ENCODE results near the gene PPP3CA.

The PPP3CA gene

DNA sequence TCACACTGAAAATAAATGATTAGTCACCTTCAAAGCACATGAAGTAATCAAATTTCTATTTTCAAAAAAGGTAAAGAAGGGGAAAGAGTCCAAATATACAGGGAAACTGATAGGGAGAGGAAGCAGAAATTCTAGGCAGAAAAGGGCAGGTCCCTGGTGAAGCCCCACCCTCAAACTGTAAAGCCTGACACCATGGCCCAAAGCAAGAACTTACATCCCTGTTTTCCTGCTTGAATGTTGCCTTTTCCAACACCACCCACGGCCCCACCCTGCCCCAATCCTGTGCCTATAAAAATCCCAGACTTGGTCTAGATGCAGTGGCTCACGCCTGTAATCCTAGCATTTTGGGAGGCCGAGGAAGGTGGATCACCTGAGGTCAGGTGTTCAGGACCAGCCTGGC is 361.8 kb downstream of the PPP3CA start:
- DNase-seq, result no peak

- no peak for DNase-seq
Measured at GRCh38 chr4:100984901-100985300, 362.4 kb downstream of the PPP3CA start.

DNA sequence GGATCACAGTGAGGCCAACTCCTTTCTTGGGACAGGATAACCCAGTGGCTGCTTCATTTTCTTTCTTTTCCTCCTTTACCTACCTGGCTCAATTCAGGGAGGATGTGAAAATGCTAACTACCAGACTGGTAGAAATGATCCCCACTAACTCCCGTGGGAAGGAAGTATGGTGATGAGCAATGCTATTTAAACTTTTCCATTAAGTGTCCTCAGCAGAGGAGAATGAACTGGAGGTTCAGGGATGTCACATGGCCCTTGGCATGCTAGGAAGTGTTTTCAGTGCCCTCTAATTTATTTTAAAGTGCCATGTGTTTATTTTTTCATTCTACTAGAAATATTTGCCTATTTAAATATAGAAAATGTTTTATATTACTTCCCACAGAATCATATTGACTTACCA is 363.9 kb downstream of the PPP3CA start:
- no peak for DNase-seq

DNA sequence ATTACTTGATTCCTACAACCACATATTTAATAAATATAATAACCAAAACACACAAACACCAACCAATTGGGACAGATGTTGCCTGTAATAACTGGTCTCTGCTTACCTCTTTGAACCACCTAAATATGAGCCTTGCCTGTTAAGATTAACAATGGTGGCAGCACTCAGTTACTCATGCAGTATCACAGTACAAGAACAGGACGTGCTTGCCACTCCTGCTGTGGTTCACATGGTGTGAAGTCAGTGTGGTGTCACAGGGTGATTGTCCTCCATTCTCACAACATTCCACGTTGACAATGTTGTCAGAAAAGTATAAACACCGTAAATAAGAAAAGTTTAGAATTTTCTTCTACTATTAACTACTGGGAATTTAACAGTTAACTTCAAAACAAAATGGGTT is 365.0 kb downstream of the PPP3CA start:
- no peak for DNase-seq

- DNase-seq, result no peak
Measured at GRCh38 chr4:100981447-100982204, 365.7 kb downstream of the PPP3CA start.

DNA sequence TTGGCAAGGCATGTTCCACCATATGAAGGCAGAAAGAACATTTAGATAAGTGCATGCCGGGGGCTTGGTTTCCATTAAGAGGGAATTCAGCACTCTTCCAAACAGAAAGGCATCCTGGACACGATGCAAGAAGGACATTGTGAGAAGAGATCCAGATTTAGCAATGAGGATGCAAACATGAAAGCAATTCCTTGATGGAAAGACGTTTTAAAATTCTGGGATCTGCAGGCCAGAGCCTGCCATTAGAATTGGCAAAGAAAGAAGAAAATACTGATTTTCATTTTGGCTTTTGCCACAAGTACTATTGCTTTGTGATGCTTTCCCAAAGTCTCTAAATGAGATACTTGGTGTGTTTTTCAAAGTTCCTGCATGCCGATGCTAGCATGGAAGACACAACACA is 367.6 kb downstream of the PPP3CA start:
- no peak for DNase-seq

DNA sequence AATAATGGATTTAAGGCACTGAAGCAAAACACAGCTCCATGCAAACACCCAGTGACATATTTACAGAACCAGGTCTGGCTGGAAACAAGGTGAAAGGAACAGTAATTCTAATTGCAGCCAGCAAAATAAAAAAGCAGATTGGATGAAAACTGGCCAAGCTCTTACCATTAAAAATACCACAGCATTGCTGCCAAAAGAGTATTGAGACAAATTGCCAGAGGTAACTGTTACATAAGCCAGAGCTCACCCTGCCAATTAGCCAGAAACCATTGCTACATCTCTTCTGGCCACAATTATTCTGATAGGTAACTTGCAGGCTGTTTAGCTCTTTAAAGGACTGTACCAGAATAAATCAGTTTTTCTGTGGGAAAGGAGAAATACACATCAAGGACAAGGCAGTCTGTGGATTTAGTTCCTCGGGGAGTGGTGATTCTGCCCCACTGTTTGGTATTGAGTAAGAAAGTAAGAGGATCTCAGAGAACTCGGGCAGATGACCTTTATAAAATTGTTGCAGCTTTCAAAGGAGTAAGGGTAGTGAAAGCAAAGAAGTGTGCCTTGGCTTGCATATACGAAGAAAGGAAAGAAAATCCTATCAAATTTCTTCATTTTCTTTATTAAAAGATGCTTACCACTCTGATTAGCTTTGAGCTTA is 369.5 kb downstream of the PPP3CA start:
- DNase-seq, result no peak

- no peak for DNase-seq
Measured at GRCh38 chr4:100977274-100977673, 370.1 kb downstream of the PPP3CA start.
